ENCODE results near the gene COL15A1.

The COL15A1 gene

GRCh38 chr9:99105152-99106043 is 161.7 kb downstream of the COL15A1 start:
- DNase-seq (ENCODE audit: extremely low read depth, low read depth), result peak; percentile 57
- no peak for TF ChIP-seq CTCF (IDR thresholded peaks at IDR 0.05; ENCODE audit: low read depth, low read length)

- DNase-seq (ENCODE audit: extremely low read depth, low read depth), result no peak
- TF ChIP-seq CTCF (IDR thresholded peaks at IDR 0.05; ENCODE audit: low read depth, low read length), result no peak
Measured at GRCh38 chr9:99106044-99106375, 162.3 kb downstream of the COL15A1 start.

- DNase-seq (ENCODE audit: extremely low read depth, low read depth), result no peak
- TF ChIP-seq CTCF (IDR thresholded peaks at IDR 0.05; ENCODE audit: low read depth, low read length), result no peak
Measured at GRCh38 chr9:99107421-99107820, 163.7 kb downstream of the COL15A1 start.

GRCh38 chr9:99108131-99108530 is 164.4 kb downstream of the COL15A1 start:
- DNase-seq (ENCODE audit: extremely low read depth, low read depth), result no peak
- no peak for TF ChIP-seq CTCF (IDR thresholded peaks at IDR 0.05; ENCODE audit: low read depth, low read length)

GRCh38 chr9:99109522-99109921 is 165.8 kb downstream of the COL15A1 start:
- TF ChIP-seq CTCF (IDR thresholded peaks at IDR 0.05; ENCODE audit: low read depth, low read length), result no peak
- DNase-seq (ENCODE audit: extremely low read depth, low read depth), result peak; percentile 44

- no peak for DNase-seq (ENCODE audit: extremely low read depth, low read depth)
- TF ChIP-seq CTCF (IDR thresholded peaks at IDR 0.05; ENCODE audit: low read depth, low read length), result no peak
Measured at GRCh38 chr9:99112750-99113413, 169.2 kb downstream of the COL15A1 start.

- no peak for DNase-seq (ENCODE audit: extremely low read depth, low read depth)
Measured at GRCh38 chr9:99113414-99114048, 169.8 kb downstream of the COL15A1 start.

More at GRCh38 chr9:99113414-99114048, 169.8 kb downstream of the COL15A1 start:
- TF ChIP-seq CTCF (IDR thresholded peaks at IDR 0.05; ENCODE audit: low read depth, low read length), result no peak
